Keratinocyte (primary cell): ENCODE data around the gene PCSK2. TPM values are rescaled to one million over a fixed set of nuclear protein-coding genes. Genes with fewer than 3 reads are reported as not detected.

Experiments used
- DNase-seq: peaks from one replicate; pipeline ENCODE4 v3.0.0-alpha.2; 2011; ENCODE audit warnings: low read depth, missing footprints, low spot score
- FAIRE-seq: peaks from 2 replicates; lab custom pipeline; 2011; peaks lifted over from hg19 to GRCh38; lab: Jason Lieb, UNC
- H2AFZ ChIP-seq: 2 replicates; pipeline ENCODE4 v1.6.0; 2012; ENCODE audit warnings: low read length, control low read depth, inconsistent platforms; ENCODE audit not compliant: control insufficient read depth
- H3K27ac ChIP-seq: 2 replicates; pipeline ENCODE4 v1.5.1; 2011; ENCODE audit warnings: low read length; ENCODE audit not compliant: control insufficient read depth, insufficient read depth
- H3K27me3 ChIP-seq: 3 replicates; pipeline ENCODE4 v1.6.0; 2011; ENCODE audit warnings: low read length; ENCODE audit not compliant: control insufficient read depth, insufficient read depth; ENCODE audit errors: extremely low read depth
- H3K36me3 ChIP-seq, 2 experiments: 2 replicates in 1 of 2; 3 replicates in 1 of 2; pipeline ENCODE4 v1.5.1; 2011; ENCODE audit warnings: low read length in 2 of 2, mild to moderate bottlenecking in 1 of 2; ENCODE audit not compliant: control insufficient read depth in 2 of 2, insufficient read depth in 2 of 2; ENCODE audit errors: extremely low read depth in 1 of 2
- H3K4me1 ChIP-seq: 3 replicates; pipeline ENCODE4 v1.5.1; 2011; ENCODE audit warnings: low read length; ENCODE audit not compliant: control insufficient read depth, insufficient read depth; ENCODE audit errors: extremely low read depth
- H3K4me2 ChIP-seq: 3 replicates; pipeline ENCODE4 v1.6.0; 2011; ENCODE audit warnings: low read depth, low read length; ENCODE audit not compliant: control insufficient read depth, insufficient read depth; ENCODE audit errors: extremely low read depth
- H3K4me3 ChIP-seq, 3 experiments: fragments of 200-600 bp in 1 of 3; sonication (generic) in 1 of 3; 2 replicates in 2 of 3; 3 replicates in 1 of 3; pipeline ENCODE4 v1.5.1; 2011 to 2016; ENCODE audit warnings: low read length in 3 of 3, mild to moderate bottlenecking in 3 of 3, control low read depth in 2 of 3, inconsistent platforms in 1 of 3, low read depth in 1 of 3, mixed read lengths in 1 of 3, mixed run types in 1 of 3, moderate library complexity in 1 of 3; ENCODE audit not compliant: control insufficient read depth in 2 of 3, insufficient read depth in 2 of 3; ENCODE audit errors: extremely low read depth in 1 of 3
- H3K79me2 ChIP-seq: 2 replicates; pipeline ENCODE4 v1.6.0; 2012; ENCODE audit warnings: low read length; ENCODE audit not compliant: control insufficient read depth, insufficient read depth
- H3K9ac ChIP-seq: 3 replicates; pipeline ENCODE4 v1.6.0; 2011; ENCODE audit warnings: low read length; ENCODE audit not compliant: control insufficient read depth, insufficient read depth; ENCODE audit errors: extremely low read depth
- H3K9me1 ChIP-seq: 3 replicates; pipeline ENCODE4 v1.6.0; 2011; ENCODE audit warnings: low read length; ENCODE audit not compliant: control insufficient read depth, insufficient read depth; ENCODE audit errors: extremely low read depth
- H3K9me3 ChIP-seq: 2 replicates; pipeline ENCODE4 v1.5.1; 2012; ENCODE audit warnings: low read depth, low read length; ENCODE audit not compliant: control insufficient read depth
- H4K20me1 ChIP-seq: 3 replicates; pipeline ENCODE4 v1.6.0; 2011; ENCODE audit warnings: low read length; ENCODE audit not compliant: control insufficient read depth, insufficient read depth; ENCODE audit errors: extremely low read depth
- EZH2 ChIP-seq: IDR thresholded peaks from one replicate; pipeline ENCODE4 v1.6.1; 2012; ENCODE audit warnings: inconsistent platforms, mild to moderate bottlenecking, low read length, moderate library complexity
- dilution Hi-C: fragments of 300-500 bp; cut with MboI; formaldehyde crosslinking; loops from one replicate; pipeline ENCODE4 v1.7.0; 2020; ENCODE audit warnings: low sequenced_read_pairs; ENCODE audit not compliant: extremely low pct_ligation_motif_present
- polyA plus RNA-seq, 5 experiments: library from polyadenylated mRNA; depleted of rRNA in 3 of 5; stranded (reverse) in 3 of 5; stranded (forward) in 1 of 5; unstranded in 1 of 5; fragments of >200 nt; gene quantifications; 1 replicate in 1 of 5; 2 replicates in 3 of 5; 3 replicates in 1 of 5; pipeline versions ENCODE4 v1.2.1 to v1.2.3, GENCODE V29; 2011 to 2012; ENCODE audit warnings: missing spikeins in 2 of 5, low read depth in 1 of 5, low replicate concordance in 1 of 5
- TF ChIP-seq, protein P1 (sequence below), 3 experiments: IDR thresholded peaks in 1 of 3; conservative IDR thresholded peaks in 1 of 3; optimal IDR thresholded peaks in 1 of 3; 2 replicates in 2 of 3; 3 replicates in 1 of 3; pipeline versions ENCODE3 to v1.5.1; 2011; ENCODE audit warnings: low read length in 3 of 3, mild to moderate bottlenecking in 3 of 3, moderate library complexity in 2 of 3, control low read depth in 1 of 3, inconsistent platforms in 1 of 3; ENCODE audit not compliant: insufficient read depth in 2 of 3; ENCODE audit errors: extremely low read depth in 1 of 3

Gene PCSK2
- polyA plus RNA-seq, 1 donor (not counting 4 experiments of a cell fraction or from before 2014, with no cell fraction given): not detected

DNA sequence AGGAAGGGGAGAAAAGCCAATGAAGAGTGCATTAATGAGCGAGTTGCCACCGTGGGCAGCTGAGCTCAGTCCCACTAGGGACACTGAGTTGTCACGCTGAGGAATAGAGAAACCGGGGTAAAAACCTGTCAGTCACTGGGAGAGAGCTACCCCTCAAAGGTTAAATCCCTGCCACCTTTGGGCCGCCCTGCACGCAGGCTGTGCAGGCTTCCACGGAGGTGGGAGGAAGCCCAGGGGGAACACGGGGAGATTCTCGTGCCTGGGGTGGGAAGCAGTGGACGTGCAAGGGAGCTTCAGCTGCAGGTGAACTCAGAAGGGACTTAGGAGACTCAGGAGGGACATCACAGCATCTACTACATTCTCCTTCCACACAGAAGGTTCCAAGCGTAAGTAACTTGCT is 253.9 kb downstream of the PCSK2 start:
- no peak for DNase-seq
- Histone ChIP-seq H3K4me1 (no peaks in the 10 kb centered on the region), H3K27me3 (no peaks in the 10 kb centered on the region), H3K9ac (no peak overlapping the region), H3K27ac (no peak overlapping the region), H3K79me2 (no peaks in the 10 kb centered on the region), H3K9me1 (no peaks in the 10 kb centered on the region), H3K4me3 (no peak overlapping the region), H2AFZ (no peak overlapping the region), H3K36me3 (no peaks in the 10 kb centered on the region), H4K20me1 (no peaks in the 10 kb centered on the region), H3K4me2 (no peak overlapping the region), H3K9me3 (no peaks in the 10 kb centered on the region)
- dilution Hi-C loops: no loop called here
- no peak for FAIRE-seq
- no peak for TF ChIP-seq EZH2
- TF ChIP-seq, protein P1, sequence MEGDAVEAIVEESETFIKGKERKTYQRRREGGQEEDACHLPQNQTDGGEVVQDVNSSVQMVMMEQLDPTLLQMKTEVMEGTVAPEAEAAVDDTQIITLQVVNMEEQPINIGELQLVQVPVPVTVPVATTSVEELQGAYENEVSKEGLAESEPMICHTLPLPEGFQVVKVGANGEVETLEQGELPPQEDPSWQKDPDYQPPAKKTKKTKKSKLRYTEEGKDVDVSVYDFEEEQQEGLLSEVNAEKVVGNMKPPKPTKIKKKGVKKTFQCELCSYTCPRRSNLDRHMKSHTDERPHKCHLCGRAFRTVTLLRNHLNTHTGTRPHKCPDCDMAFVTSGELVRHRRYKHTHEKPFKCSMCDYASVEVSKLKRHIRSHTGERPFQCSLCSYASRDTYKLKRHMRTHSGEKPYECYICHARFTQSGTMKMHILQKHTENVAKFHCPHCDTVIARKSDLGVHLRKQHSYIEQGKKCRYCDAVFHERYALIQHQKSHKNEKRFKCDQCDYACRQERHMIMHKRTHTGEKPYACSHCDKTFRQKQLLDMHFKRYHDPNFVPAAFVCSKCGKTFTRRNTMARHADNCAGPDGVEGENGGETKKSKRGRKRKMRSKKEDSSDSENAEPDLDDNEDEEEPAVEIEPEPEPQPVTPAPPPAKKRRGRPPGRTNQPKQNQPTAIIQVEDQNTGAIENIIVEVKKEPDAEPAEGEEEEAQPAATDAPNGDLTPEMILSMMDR (optimal IDR thresholded peaks at IDR 0.05 in 1 of 3, IDR thresholded peaks at IDR 0.05 in 1 of 3, conservative IDR thresholded peaks at IDR 0.05 in 1 of 3; ENCODE audit: extremely low read depth in 1 of 3, insufficient read depth in 2 of 3, low read length in 3 of 3): no peak

DNA sequence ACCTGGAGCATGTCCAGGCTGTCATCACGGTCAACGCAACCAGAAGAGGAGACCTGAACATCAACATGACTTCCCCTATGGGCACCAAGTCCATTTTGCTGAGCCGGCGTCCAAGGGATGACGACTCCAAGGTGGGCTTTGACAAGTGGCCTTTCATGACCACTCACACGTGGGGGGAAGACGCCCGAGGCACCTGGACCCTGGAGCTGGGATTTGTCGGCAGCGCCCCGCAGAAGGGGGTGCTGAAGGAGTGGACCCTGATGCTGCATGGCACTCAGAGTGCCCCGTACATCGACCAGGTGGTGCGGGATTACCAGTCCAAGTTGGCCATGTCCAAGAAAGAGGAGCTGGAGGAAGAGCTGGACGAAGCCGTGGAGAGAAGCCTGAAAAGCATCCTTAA is 254.8 kb downstream of the PCSK2 start:
- DNase-seq (no peak), FAIRE-seq (no peak)
- H3K4me1 ChIP-seq: no peaks in the 10 kb centered on the region
- H4K20me1 ChIP-seq: no peaks in the 10 kb centered on the region
- no peaks in the 10 kb centered on the region for H3K27me3 ChIP-seq
- no peak overlapping the region for H2AFZ ChIP-seq
- H3K4me2 ChIP-seq: no peak overlapping the region
- H3K4me3 ChIP-seq: no peak overlapping the region
- no peaks in the 10 kb centered on the region for H3K36me3 ChIP-seq
- dilution Hi-C loops: no loop called here
- H3K9me3 ChIP-seq: no peaks in the 10 kb centered on the region
- no peak overlapping the region for H3K27ac ChIP-seq
- H3K9ac ChIP-seq: no peak overlapping the region
- TF ChIP-seq, protein P1 (optimal IDR thresholded peaks at IDR 0.05 in 1 of 3, IDR thresholded peaks at IDR 0.05 in 1 of 3, conservative IDR thresholded peaks at IDR 0.05 in 1 of 3; ENCODE audit: extremely low read depth in 1 of 3, insufficient read depth in 2 of 3, low read length in 3 of 3): no peak
- no peak for TF ChIP-seq EZH2
- no peaks in the 10 kb centered on the region for H3K9me1 ChIP-seq
- H3K79me2 ChIP-seq: no peaks in the 10 kb centered on the region
